ENCODE results near the gene GOLGA6L10.

GRCh38 chr15:82309802-82310201 lies 39.5 kb downstream of the GOLGA6L10 start:
- TF ChIP-seq CTCF (IDR thresholded peaks at IDR 0.05), result no peak
- no peak for TF ChIP-seq ZFX (IDR thresholded peaks at IDR 0.05; ENCODE audit: borderline replicate concordance)
